IMR-90 (cell line): ENCODE results near the gene MLLT3. TPM values are rescaled to one million over a fixed set of nuclear protein-coding genes. Genes with fewer than 3 reads are reported as not detected.

ENCODE experiments used
- ATAC-seq: fragments of 200-7000 bp; cut with Tn5 transposase; 2 replicates; pipeline ENCODE4 v1.9.1; 2020; ENCODE audit warnings: low read depth, mild to moderate bottlenecking, moderate library complexity
- BruUV-seq: library from RNA; stranded (reverse); fragments of 400-500 nt; replicated peaks from 2 replicates; lab custom pipeline; 2021; lab: Mats Ljungman, UMichigan
- CTCF ChIA-PET: fragments of 300-600 bp; formaldehyde crosslinking; extraction: SDS; loops from one replicate; lab custom pipeline; 2021; ENCODE audit warnings: antibody characterized with exemption; lab: Yijun Ruan, JAX
- POLR2A ChIA-PET: fragments of 300-600 bp; sonication (Branson Sonifier 250); formaldehyde crosslinking; loops from one replicate; lab custom pipeline; 2022; ENCODE audit warnings: antibody characterized with exemption; ENCODE audit not compliant: unreplicated experiment; lab: Charles Lee
- DNase-seq: peaks from one replicate; pipeline ENCODE4 v3.0.0; 2013
- H2AFZ ChIP-seq: replicated peaks from 2 replicates; pipeline ENCODE3; 2013; ENCODE audit warnings: low read length, mild to moderate bottlenecking; ENCODE audit not compliant: poor library complexity
- H2AK5ac ChIP-seq: 2 replicates; pipeline ENCODE4 v1.6.1; 2013; ENCODE audit warnings: low read depth, low read length, inconsistent platforms
- H2AK9ac ChIP-seq: replicated peaks from 2 replicates; pipeline ENCODE3; 2013; ENCODE audit warnings: mild to moderate bottlenecking, low read depth, low read length, moderate library complexity; ENCODE audit not compliant: poor library complexity
- H2BK120ac ChIP-seq: 2 replicates; pipeline ENCODE4 v1.6.1; 2013; ENCODE audit warnings: low read depth, low read length, inconsistent platforms
- H2BK15ac ChIP-seq: 3 replicates; pipeline ENCODE4 v1.6.1; 2013; ENCODE audit warnings: low read depth, low read length, inconsistent platforms
- H2BK20ac ChIP-seq: 2 replicates; pipeline ENCODE4 v1.6.1; 2013; ENCODE audit warnings: low read depth, mild to moderate bottlenecking, inconsistent platforms, low read length, moderate library complexity
- H2BK5ac ChIP-seq: 2 replicates; pipeline ENCODE4 v1.6.1; 2013; ENCODE audit warnings: mild to moderate bottlenecking, low read depth, low read length, inconsistent platforms; ENCODE audit not compliant: poor library complexity, severe bottlenecking
- H3K14ac ChIP-seq: replicated peaks from 2 replicates; pipeline ENCODE4 v1.6.1; 2013; ENCODE audit warnings: low read depth, low read length, inconsistent platforms
- H3K18ac ChIP-seq: 2 replicates; pipeline ENCODE4 v1.6.1; 2013; ENCODE audit warnings: low read depth, low read length, control low read depth
- H3K23ac ChIP-seq: 2 replicates; pipeline ENCODE4 v1.6.1; 2013; ENCODE audit warnings: low read depth, low read length, inconsistent platforms
- H3K27ac ChIP-seq: 2 replicates; pipeline ENCODE4 v1.5.1; 2013; ENCODE audit warnings: mild to moderate bottlenecking, control low read depth, low read length; ENCODE audit not compliant: insufficient read depth
- H3K27me3 ChIP-seq: 2 replicates; pipeline ENCODE4 v1.6.1; 2013; ENCODE audit warnings: low read length; ENCODE audit not compliant: control insufficient read depth, insufficient read depth
- H3K36me3 ChIP-seq: 2 replicates; pipeline ENCODE4 v1.6.1; 2013; ENCODE audit warnings: low read length, mixed read lengths; ENCODE audit not compliant: control insufficient read depth, insufficient read depth
- H3K4ac ChIP-seq: 2 replicates; pipeline ENCODE4 v1.6.1; 2013; ENCODE audit warnings: low read depth, low read length, inconsistent platforms
- H3K4me1 ChIP-seq: 2 replicates; pipeline ENCODE4 v1.6.1; 2013; ENCODE audit warnings: low read length, mixed read lengths; ENCODE audit not compliant: control insufficient read depth, insufficient read depth
- H3K4me2 ChIP-seq: 2 replicates; pipeline ENCODE4 v1.6.1; 2013; ENCODE audit warnings: low read depth, mild to moderate bottlenecking, control low read depth, low read length, moderate library complexity
- H3K4me3 ChIP-seq: 2 replicates; pipeline ENCODE4 v1.5.1; 2013; ENCODE audit warnings: low read depth, mild to moderate bottlenecking, control low read depth, low read length, moderate library complexity; ENCODE audit not compliant: insufficient read depth
- H3K56ac ChIP-seq: 2 replicates; pipeline ENCODE4 v1.6.1; 2013; ENCODE audit warnings: low read length, inconsistent platforms; ENCODE audit not compliant: insufficient read depth; ENCODE audit errors: extremely low read depth
- H3K79me1 ChIP-seq, 2 experiments: 2 replicates each; pipeline ENCODE4 v1.6.1; 2013; ENCODE audit warnings: low read length in 2 of 2, inconsistent platforms in 1 of 2, low read depth in 1 of 2
- H3K9ac ChIP-seq: 2 replicates; pipeline ENCODE4 v1.6.1; 2013; ENCODE audit warnings: low read depth, low read length, control low read depth
- H3K9me1 ChIP-seq: 2 replicates; pipeline ENCODE4 v1.6.1; 2013; ENCODE audit warnings: low read length, inconsistent platforms; ENCODE audit not compliant: insufficient read depth
- H3K9me3 ChIP-seq: 2 replicates; pipeline ENCODE4 v1.6.1; 2013; ENCODE audit warnings: low read length; ENCODE audit not compliant: control insufficient read depth, insufficient read depth
- H4K20me1 ChIP-seq: 2 replicates; pipeline ENCODE4 v1.6.1; 2013; ENCODE audit warnings: low read length, inconsistent platforms; ENCODE audit not compliant: insufficient read depth
- H4K5ac ChIP-seq: 2 replicates; pipeline ENCODE4 v1.6.1; 2013; ENCODE audit warnings: mild to moderate bottlenecking, low read depth, low read length, control low read depth
- H4K8ac ChIP-seq, 2 experiments: 2 replicates each; pipeline ENCODE4 v1.6.1; 2013; ENCODE audit warnings: low read depth in 2 of 2, low read length in 2 of 2, control low read depth in 1 of 2, inconsistent platforms in 1 of 2
- H4K91ac ChIP-seq: 2 replicates; pipeline ENCODE4 v1.6.1; 2013; ENCODE audit warnings: low read depth, low read length, inconsistent platforms; ENCODE audit not compliant: insufficient read depth
- BHLHE40 ChIP-seq: fragments of 150-350 bp; IDR thresholded peaks from 2 replicates; pipeline ENCODE4 v1.6.1; 2016; ENCODE audit warnings: mild to moderate bottlenecking, low read depth, low read length
- CEBPB ChIP-seq: IDR thresholded peaks from 2 replicates; pipeline ENCODE4 v1.6.1; 2012; ENCODE audit warnings: low read depth, low read length, improper control_type of control experiment
- FOS ChIP-seq: fragments of 150-350 bp; IDR thresholded peaks from 2 replicates; pipeline ENCODE4 v1.6.1; 2016; ENCODE audit warnings: low read depth, low read length
- MXI1 ChIP-seq: IDR thresholded peaks from 2 replicates; pipeline ENCODE4 v1.6.1; 2012; ENCODE audit warnings: low read depth, mild to moderate bottlenecking, low read length, moderate library complexity, borderline replicate concordance
- RAD21 ChIP-seq: IDR thresholded peaks from 2 replicates; pipeline ENCODE4 v1.6.1; 2012; ENCODE audit warnings: low read length, improper control_type of control experiment
- RFX5 ChIP-seq: IDR thresholded peaks from 2 replicates; pipeline ENCODE4 v1.8.0; 2012; ENCODE audit warnings: low read depth, mild to moderate bottlenecking, low read length, moderate library complexity
- USF2 ChIP-seq: fragments of 150-350 bp; IDR thresholded peaks from 2 replicates; pipeline ENCODE4 v1.6.1; 2017; ENCODE audit warnings: mild to moderate bottlenecking, antibody characterized with exemption, low read length, low read depth
- WGBS, 2 experiments: methylation state at CpG; one replicate each; pipeline versions ENCODE4 v1.1.5 to v1.1.7; 2013; ENCODE audit warnings: missing lambda C conversion rate in 2 of 2; ENCODE audit not compliant: insufficient read length in 1 of 2; ENCODE audit errors: extremely low coverage in 2 of 2; 5-methylcytosine and 5-hydroxymethylcytosine counted together
- dilution Hi-C: fragments of 300-500 bp; cut with HindIII; formaldehyde crosslinking; loops from one replicate; pipeline ENCODE4 v1.14.3; 2018; ENCODE audit warnings: low sequenced_read_pairs; ENCODE audit not compliant: unreplicated experiment
- in situ Hi-C: fragments of 300-500 bp; cut with MboI; formaldehyde crosslinking; loops from 3 replicates; pipeline ENCODE4 v1.14.3; 2019; ENCODE audit warnings: low sequenced_read_pairs, inconsistent platforms, mixed read lengths
- intact Hi-C: fragments of 100-400 bp; cut with micrococcal nuclease; formaldehyde crosslinking; loops from 2 replicates; pipeline ENCODE4 v1.10.0; 2022
- polyA plus RNA-seq, 3 experiments: library from polyadenylated mRNA; depleted of rRNA; stranded (reverse); fragments of >200 nt; gene quantifications; 2 replicates each; pipeline ENCODE4 v1.2.3, GENCODE V29; 2012; ENCODE audit warnings: low replicate concordance in 1 of 3
- total RNA-seq: library from RNA; depleted of rRNA; stranded (reverse); fragments of >200 nt; gene quantifications from 2 replicates; pipeline ENCODE4 v1.2.3, GENCODE V29; 2012
- TF ChIP-seq, protein P1 (sequence below): conservative IDR thresholded peaks from 2 replicates; pipeline ENCODE4 v1.5.1; 2012; ENCODE audit warnings: mild to moderate bottlenecking, low read depth, low read length, improper control_type of control experiment

Gene MLLT3
- total and polyA plus RNA-seq, 2 of the 4 experiments (the other 2 are of a cell fraction) = 10.4 to 21.1 TPM

DNA sequence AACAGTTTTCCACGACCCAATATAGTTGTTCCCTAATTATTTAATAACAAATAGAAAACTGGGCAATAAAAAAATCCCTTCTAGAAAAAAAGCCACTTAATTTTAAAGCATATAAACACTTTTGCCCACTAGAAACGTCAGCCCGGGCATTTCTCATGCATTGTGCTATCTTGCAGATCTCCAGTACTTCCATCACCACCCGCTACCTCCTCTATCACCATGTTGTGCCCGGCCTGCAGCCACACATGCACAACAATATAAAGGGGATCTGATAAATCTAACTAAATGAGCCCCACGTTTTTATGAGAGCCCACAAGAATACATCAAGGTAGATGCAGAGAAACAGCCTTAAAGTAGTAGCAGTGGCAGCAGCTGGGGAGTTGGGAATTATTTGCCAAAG is 272.7 kb downstream of the MLLT3 start:
- intact Hi-C loops = no loop called here
- Histone ChIP-seq H2BK20ac (no peak overlapping the region), H4K8ac (no peak overlapping the region), H3K27ac (no peak overlapping the region), H3K23ac (no peak overlapping the region), H3K9ac (no peak overlapping the region), H2AK9ac (no peak overlapping the region), H3K36me3 (peaks cover 7% of the 10 kb centered on the region), H3K9me1 (peaks cover 9% of the 10 kb centered on the region), H2BK120ac (no peak overlapping the region), H3K4me3 (no peak overlapping the region), H3K4me1 (peaks cover 13% of the 10 kb centered on the region), H4K20me1 (no peaks in the 10 kb centered on the region), H3K14ac (no peak overlapping the region), H2BK15ac (no peak overlapping the region), H3K18ac (no peak overlapping the region), H3K27me3 (no peaks in the 10 kb centered on the region), H3K9me3 (no peaks in the 10 kb centered on the region), H4K5ac (no peak overlapping the region), H3K79me1 (peaks cover 0 to 6% of the 10 kb centered on the region in 2 experiments; a peak in 1 of 4 replicates), H4K91ac (no peak overlapping the region), H3K56ac (no peak overlapping the region), H3K4me2 (no peak overlapping the region), H3K4ac (no peak overlapping the region), H2BK5ac (no peak overlapping the region), H2AK5ac (no peak overlapping the region), H2AFZ (no peak overlapping the region)
- ChIA-PET CTCF (no interaction called here), POLR2A (no interaction called here)
- no peak for DNase-seq
- TF ChIP-seq FOS (no peak), CEBPB (no peak), RFX5 (no peak), USF2 (no peak), MXI1 (no peak), RAD21 (no peak), BHLHE40 (no peak)
- TF ChIP-seq, protein P1, sequence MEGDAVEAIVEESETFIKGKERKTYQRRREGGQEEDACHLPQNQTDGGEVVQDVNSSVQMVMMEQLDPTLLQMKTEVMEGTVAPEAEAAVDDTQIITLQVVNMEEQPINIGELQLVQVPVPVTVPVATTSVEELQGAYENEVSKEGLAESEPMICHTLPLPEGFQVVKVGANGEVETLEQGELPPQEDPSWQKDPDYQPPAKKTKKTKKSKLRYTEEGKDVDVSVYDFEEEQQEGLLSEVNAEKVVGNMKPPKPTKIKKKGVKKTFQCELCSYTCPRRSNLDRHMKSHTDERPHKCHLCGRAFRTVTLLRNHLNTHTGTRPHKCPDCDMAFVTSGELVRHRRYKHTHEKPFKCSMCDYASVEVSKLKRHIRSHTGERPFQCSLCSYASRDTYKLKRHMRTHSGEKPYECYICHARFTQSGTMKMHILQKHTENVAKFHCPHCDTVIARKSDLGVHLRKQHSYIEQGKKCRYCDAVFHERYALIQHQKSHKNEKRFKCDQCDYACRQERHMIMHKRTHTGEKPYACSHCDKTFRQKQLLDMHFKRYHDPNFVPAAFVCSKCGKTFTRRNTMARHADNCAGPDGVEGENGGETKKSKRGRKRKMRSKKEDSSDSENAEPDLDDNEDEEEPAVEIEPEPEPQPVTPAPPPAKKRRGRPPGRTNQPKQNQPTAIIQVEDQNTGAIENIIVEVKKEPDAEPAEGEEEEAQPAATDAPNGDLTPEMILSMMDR = no peak
- ATAC-seq = no peak
- dilution Hi-C loops = no loop called here
- no TSS peak for BruUV-seq
- WGBS, 2 experiments = no CpG with 5 or more reads among the region's 6 CpGs
- in situ Hi-C loops = no loop called here
